ENCODE measurements around the gene PUSL1.

- TF ChIP-seq YY1 (IDR thresholded peaks at IDR 0.05; ENCODE audit: insufficient read depth, insufficient read length): no peak
- no peak for TF ChIP-seq ZNF274 (IDR thresholded peaks at IDR 0.05; ENCODE audit: low read depth, low read length)
These were observed 41.0 kb downstream of the PUSL1 start, which contains the start of gene DVL1 for GRCh38 chr1:1349256-1350012.
